ENCODE data around the gene TSKS. TPM values are rescaled to one million over a fixed set of nuclear protein-coding genes. Genes with fewer than 3 reads are reported as not detected.

The TSKS gene
- total RNA-seq, 1 experiment from 2014 or later = 0.48 TPM

GRCh38 chr19:49780861-49781260 is 17.8 kb upstream of the TSKS start (continued):
- TF ChIP-seq ATF2 (CRISPR knock-in tag; IDR thresholded peaks at IDR 0.05; ENCODE audit: borderline replicate concordance, low read depth) (no peak), ATF6 (CRISPR knock-in tag; IDR thresholded peaks at IDR 0.05) (no peak), ZNF232 (CRISPR knock-in tag; IDR thresholded peaks at IDR 0.05) (no peak), IRF2 (CRISPR knock-in tag; IDR thresholded peaks at IDR 0.05; ENCODE audit: borderline replicate concordance, low read depth) (no peak), MXD4 (CRISPR knock-in tag; IDR thresholded peaks at IDR 0.05; ENCODE audit: borderline replicate concordance) (no peak), HMGA2 (CRISPR knock-in tag; IDR thresholded peaks at IDR 0.05) (no peak), NFATC4 (CRISPR knock-in tag; IDR thresholded peaks at IDR 0.05) (no peak), ELF4 (CRISPR knock-in tag; IDR thresholded peaks at IDR 0.05; ENCODE audit: low read depth) (no peak)
- TF ChIP-seq, protein P1, sequence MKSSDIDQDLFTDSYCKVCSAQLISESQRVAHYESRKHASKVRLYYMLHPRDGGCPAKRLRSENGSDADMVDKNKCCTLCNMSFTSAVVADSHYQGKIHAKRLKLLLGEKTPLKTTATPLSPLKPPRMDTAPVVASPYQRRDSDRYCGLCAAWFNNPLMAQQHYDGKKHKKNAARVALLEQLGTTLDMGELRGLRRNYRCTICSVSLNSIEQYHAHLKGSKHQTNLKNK (CRISPR knock-in tag; IDR thresholded peaks at IDR 0.05) = no peak
- TF ChIP-seq, protein P2, sequence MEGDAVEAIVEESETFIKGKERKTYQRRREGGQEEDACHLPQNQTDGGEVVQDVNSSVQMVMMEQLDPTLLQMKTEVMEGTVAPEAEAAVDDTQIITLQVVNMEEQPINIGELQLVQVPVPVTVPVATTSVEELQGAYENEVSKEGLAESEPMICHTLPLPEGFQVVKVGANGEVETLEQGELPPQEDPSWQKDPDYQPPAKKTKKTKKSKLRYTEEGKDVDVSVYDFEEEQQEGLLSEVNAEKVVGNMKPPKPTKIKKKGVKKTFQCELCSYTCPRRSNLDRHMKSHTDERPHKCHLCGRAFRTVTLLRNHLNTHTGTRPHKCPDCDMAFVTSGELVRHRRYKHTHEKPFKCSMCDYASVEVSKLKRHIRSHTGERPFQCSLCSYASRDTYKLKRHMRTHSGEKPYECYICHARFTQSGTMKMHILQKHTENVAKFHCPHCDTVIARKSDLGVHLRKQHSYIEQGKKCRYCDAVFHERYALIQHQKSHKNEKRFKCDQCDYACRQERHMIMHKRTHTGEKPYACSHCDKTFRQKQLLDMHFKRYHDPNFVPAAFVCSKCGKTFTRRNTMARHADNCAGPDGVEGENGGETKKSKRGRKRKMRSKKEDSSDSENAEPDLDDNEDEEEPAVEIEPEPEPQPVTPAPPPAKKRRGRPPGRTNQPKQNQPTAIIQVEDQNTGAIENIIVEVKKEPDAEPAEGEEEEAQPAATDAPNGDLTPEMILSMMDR (IDR thresholded peaks at IDR 0.05) = no peak
- TF ChIP-seq, protein P3, sequence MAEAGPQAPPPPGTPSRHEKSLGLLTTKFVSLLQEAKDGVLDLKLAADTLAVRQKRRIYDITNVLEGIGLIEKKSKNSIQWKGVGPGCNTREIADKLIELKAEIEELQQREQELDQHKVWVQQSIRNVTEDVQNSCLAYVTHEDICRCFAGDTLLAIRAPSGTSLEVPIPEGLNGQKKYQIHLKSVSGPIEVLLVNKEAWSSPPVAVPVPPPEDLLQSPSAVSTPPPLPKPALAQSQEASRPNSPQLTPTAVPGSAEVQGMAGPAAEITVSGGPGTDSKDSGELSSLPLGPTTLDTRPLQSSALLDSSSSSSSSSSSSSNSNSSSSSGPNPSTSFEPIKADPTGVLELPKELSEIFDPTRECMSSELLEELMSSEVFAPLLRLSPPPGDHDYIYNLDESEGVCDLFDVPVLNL (CRISPR knock-in tag; IDR thresholded peaks at IDR 0.05; ENCODE audit: borderline replicate concordance, low read depth) = no peak
- TF ChIP-seq, protein P4, sequence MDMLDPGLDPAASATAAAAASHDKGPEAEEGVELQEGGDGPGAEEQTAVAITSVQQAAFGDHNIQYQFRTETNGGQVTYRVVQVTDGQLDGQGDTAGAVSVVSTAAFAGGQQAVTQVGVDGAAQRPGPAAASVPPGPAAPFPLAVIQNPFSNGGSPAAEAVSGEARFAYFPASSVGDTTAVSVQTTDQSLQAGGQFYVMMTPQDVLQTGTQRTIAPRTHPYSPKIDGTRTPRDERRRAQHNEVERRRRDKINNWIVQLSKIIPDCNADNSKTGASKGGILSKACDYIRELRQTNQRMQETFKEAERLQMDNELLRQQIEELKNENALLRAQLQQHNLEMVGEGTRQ (CRISPR knock-in tag; IDR thresholded peaks at IDR 0.05) = no peak

DNA sequence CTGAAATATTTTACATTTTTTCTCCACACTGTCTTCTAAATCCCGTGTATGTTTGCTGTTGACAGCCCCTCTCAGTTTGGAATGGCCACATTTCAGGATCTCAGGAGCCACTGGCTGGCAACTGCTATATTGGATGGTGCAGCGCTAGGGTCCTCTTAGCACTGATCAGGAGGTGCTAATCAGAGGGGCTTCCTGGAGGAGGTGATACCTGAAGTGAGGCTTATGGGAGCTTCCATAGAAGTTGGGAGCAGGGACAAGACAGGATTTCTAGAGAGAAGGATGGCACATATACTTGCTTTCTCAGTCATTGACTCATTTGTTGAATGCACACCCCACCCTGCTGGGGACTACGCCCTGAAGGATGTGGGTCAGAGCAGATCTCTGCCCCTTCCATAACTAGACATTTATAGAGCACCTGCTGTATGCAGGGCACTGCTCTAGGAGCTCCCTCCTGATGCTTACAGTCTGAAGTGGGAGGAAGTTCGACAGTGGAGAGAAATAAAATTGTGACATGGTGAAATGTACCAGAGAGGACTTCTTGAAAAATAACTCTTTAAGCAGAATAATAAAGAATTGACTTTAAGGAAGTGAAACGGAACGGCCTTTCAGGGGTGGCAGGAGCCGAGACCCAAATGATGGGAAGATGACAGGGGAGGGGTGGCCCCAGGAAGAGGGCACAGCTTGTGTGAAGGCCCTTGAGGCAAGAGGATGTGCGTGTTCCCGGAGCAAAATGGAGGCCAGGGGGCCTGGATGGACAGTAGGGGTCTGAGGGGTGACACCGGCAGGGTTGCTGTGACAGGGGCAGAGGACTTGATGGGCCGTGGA is 16.8 kb upstream of the TSKS start:
- Mint-ChIP-seq H3K27ac (peak overlapping the region; percentile 30; the same call in 1 of the 2 replicates), H3K27me3 (ENCODE audit: low read depth) (no peaks in the 10 kb centered on the region), H3K4me3 (no peak overlapping the region), H3K36me3 (peaks cover 16% of the 10 kb centered on the region), H3K9me3 (no peaks in the 10 kb centered on the region), H3K4me1 (peaks cover 7% of the 10 kb centered on the region)
- no peak for DNase-seq (ENCODE audit: low spot score)
- ATAC-seq = no peak
- CTCF ChIA-PET = interaction anchor here (1.8 kb wide), 1 partner anchor 63 kb away, joined by 7 read pairs; no protein-coding TSS in a partner anchor
- POLR2A ChIA-PET = no interaction called here
- TF ChIP-seq ZNF416 (CRISPR knock-in tag; IDR thresholded peaks at IDR 0.05) = no peak
- TF ChIP-seq, protein P5, sequence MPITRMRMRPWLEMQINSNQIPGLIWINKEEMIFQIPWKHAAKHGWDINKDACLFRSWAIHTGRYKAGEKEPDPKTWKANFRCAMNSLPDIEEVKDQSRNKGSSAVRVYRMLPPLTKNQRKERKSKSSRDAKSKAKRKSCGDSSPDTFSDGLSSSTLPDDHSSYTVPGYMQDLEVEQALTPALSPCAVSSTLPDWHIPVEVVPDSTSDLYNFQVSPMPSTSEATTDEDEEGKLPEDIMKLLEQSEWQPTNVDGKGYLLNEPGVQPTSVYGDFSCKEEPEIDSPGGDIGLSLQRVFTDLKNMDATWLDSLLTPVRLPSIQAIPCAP (CRISPR knock-in tag; IDR thresholded peaks at IDR 0.05) = no peak
- no peak for TF ChIP-seq AFF4 (CRISPR knock-in tag; IDR thresholded peaks at IDR 0.05; ENCODE audit: borderline replicate concordance)
- no peak for TF ChIP-seq NFYB (CRISPR knock-in tag; conservative IDR thresholded peaks at IDR 0.05; ENCODE audit: low read depth)

Measured in WTC11 (cell line).